ENCODE data around the gene RPS28.
"Not testable (repeated sequence)": the region's sequence is repeated elsewhere in the genome, so short reads cannot be mapped to it uniquely, and the experiment has no call there.

Gene RPS28

GRCh38 chr19:8321067-8321985, at the start of gene RPS28, which contains the start of gene NDUFA7:
Gene RPS28 (plus strand): TSS chr19:8321496. CDS start chr19:8321531, 35 bp downstream.
Gene NDUFA7 (minus strand): TSS chr19:8321375. CDS start chr19:8321358, 17 bp downstream.
- peak; percentile 35 for TF ChIP-seq CTCF (IDR thresholded peaks at IDR 0.05; ENCODE audit: low read depth, low read length, missing control alignments)
- DNase-seq (ENCODE audit: low read depth) = peak; percentile 89

DNA sequence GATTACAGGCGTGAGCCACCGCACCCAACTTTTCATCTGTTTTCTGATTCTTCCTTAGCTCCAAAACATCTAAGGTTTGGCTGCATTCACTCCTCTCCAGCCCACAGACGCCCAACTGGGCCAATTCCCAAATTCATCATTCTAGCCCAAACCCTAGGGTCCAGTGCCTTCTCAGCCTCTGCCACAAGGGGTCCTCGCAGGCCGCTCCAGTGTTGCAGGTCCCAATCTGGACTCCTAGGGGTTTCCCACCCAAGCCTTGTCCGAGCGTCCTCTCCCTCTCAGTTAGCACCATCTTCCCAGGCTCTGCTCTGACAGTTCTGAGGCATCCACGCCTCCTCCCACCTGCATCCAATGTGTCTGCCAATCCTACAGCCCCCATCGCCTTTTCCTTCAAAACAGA, 44.8 kb upstream of the RPS28 start:
- H3K4me3 ChIP-seq (ENCODE audit: low read depth, low read length); DNase-seq (ENCODE audit: low read depth): not testable (repeated sequence)

More at GRCh38 chr19:8321067-8321985, at the start of gene RPS28, which contains the start of gene NDUFA7:
- H3K4me3 ChIP-seq (ENCODE audit: low read depth, low read length) = peak within 1 kb of the TSS; percentile 100

DNA sequence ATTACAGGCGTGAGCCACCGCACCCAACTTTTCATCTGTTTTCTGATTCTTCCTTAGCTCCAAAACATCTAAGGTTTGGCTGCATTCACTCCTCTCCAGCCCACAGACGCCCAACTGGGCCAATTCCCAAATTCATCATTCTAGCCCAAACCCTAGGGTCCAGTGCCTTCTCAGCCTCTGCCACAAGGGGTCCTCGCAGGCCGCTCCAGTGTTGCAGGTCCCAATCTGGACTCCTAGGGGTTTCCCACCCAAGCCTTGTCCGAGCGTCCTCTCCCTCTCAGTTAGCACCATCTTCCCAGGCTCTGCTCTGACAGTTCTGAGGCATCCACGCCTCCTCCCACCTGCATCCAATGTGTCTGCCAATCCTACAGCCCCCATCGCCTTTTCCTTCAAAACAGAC, 30.0 kb upstream of the RPS28 start:
- DNase-seq (ENCODE audit: low read depth); H3K4me3 ChIP-seq (ENCODE audit: low read depth, low read length): not testable (repeated sequence)

GRCh38 chr19:8302357-8302691, 19.0 kb upstream of the RPS28 start:
- no peak for TF ChIP-seq CTCF (IDR thresholded peaks at IDR 0.05; ENCODE audit: low read depth, low read length, missing control alignments)
- H3K4me3 ChIP-seq (ENCODE audit: low read depth, low read length) = no peak overlapping the region
- DNase-seq (ENCODE audit: low read depth) = no peak

DNA sequence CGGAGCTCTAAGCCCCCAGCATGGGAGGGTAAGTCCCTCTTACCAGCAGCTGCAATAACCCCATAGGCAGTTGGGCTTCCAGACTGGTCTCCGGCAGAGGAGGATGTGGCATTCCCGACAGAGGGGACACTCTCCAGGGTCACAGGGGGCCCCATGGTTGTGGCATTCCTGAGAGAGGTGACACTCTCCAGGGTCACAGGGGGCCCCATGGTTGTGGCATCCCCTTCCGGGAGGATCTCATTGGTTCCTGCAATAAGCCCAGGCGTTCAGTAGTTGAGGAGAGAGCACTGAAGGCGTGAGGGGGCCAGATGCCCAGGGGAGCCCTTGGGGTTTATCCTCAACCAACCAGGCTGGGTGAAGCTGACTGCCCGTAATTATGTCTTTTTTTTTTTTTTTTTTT, 18.6 kb upstream of the RPS28 start:
- no peak for TF ChIP-seq CTCF (IDR thresholded peaks at IDR 0.05; ENCODE audit: low read depth, low read length, missing control alignments)
- no peak overlapping the region for H3K4me3 ChIP-seq (ENCODE audit: low read depth, low read length)
- DNase-seq (ENCODE audit: low read depth) = no peak

- DNase-seq (ENCODE audit: low read depth) = no peak
- no peak for TF ChIP-seq CTCF (IDR thresholded peaks at IDR 0.05; ENCODE audit: low read depth, low read length, missing control alignments)
- no peak overlapping the region for H3K4me3 ChIP-seq (ENCODE audit: low read depth, low read length)
Observed at GRCh38 chr19:8304841-8305621, 16.3 kb upstream of the RPS28 start.

DNA sequence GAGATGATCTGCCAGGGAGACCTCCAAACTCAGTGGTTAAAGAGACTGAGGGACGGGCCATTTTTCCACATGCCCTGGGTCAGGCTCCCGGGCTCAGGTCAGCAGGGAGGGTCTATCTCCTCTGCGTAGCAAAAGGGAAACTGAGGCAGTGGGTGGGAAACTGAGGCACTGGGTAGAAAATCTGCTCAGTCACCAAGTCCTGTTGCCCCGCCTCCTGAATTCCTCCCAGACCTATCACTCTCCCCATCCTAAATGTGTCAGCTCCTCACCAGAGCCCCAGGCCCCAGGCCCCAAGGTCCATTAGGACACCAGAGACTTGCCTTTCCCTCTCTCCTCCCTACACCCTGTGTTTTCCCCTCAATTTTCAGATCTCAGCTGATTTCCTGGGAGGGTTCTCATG, 15.5 kb upstream of the RPS28 start:
- TF ChIP-seq CTCF (IDR thresholded peaks at IDR 0.05; ENCODE audit: low read depth, low read length, missing control alignments) = no peak
- DNase-seq (ENCODE audit: low read depth) = no peak
- H3K4me3 ChIP-seq (ENCODE audit: low read depth, low read length) = no peak overlapping the region

All from GM12864 (cell line).